ENCODE measurements around the gene TXN.
A peak's percentile ranks its signal among the peaks of the same experiment; 100 is the strongest.

The TXN gene

DNA sequence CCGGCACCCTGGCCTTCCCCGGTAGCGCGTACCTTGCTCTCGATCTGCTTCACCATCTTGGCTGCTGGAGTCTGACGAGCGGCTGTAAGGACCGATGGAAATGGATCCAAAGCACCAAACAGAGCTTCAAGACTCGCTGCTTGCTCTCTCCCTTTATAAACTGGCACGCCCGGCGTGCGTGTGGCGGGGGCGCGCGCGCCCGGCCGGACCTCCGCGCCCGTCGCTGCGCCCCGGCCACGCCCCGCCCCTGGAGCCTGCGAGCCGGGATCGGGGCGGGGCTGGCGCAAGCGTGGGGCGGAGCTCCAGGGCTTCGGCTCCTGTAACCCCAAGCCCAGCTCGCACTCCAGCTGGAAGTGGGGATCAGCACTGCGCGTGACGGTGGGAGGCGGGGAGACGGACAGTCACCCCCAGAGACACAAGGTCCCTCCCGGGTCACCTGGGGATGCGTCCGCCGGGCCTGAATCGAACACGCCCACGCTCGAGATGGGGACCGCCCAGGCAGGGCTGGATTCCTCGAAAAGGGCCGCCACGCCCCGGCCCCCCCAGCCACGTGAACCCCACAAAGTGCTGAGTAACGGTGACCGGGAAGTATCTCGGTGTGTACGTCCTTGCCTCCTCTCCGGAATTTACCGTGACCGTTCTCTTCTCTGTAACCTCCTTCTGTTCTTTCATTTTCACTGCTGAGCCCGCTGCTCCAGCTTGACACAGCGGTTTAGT is at the start of gene TXN:
Gene TXN, minus strand, starts transcription at position 128 of the 717 bp plus-strand sequence. Its CDS starts 72 bp downstream, at position 56.
- H3K4me1 ChIP-seq (ENCODE audit: control insufficient read depth, insufficient read depth, low read length), result peaks cover 2% of the 10 kb centered on the region
- H3K36me3 ChIP-seq (ENCODE audit: control insufficient read depth, insufficient read depth, low read length), result no peaks in the 10 kb centered on the region
- H3K27ac ChIP-seq (ENCODE audit: low read length), result no peak within 1 kb of the TSS
- DNase-seq (ENCODE audit: low read depth, low spot score), result peak; percentile 43
- no peaks in the 10 kb centered on the region for H3K27me3 ChIP-seq (ENCODE audit: control insufficient read depth, insufficient read depth, low read length)
- WGBS (ENCODE audit: insufficient coverage, insufficient read length), result no CpG with 5 or more reads among the region's 65 CpGs
- peak within 1 kb of the TSS; percentile 98 for H3K4me3 ChIP-seq (ENCODE audit: low read length)
- no peaks in the 10 kb centered on the region for H3K9me3 ChIP-seq (ENCODE audit: control insufficient read depth, insufficient read depth, low read length)

- H3K4me1 ChIP-seq (ENCODE audit: control insufficient read depth, insufficient read depth, low read length), result no peaks in the 10 kb centered on the region; the same call in 1 of the 2 replicates
- WGBS (ENCODE audit: insufficient coverage, insufficient read length), result no CpG with 5 or more reads among the region's 1 CpG
- no peak overlapping the region for H3K27ac ChIP-seq (ENCODE audit: low read length)
- H3K4me3 ChIP-seq (ENCODE audit: low read length), result no peak overlapping the region
- H3K9me3 ChIP-seq (ENCODE audit: control insufficient read depth, insufficient read depth, low read length), result no peaks in the 10 kb centered on the region
- H3K27me3 ChIP-seq (ENCODE audit: control insufficient read depth, insufficient read depth, low read length), result no peaks in the 10 kb centered on the region
- H3K36me3 ChIP-seq (ENCODE audit: control insufficient read depth, insufficient read depth, low read length), result no peaks in the 10 kb centered on the region
- no peak for DNase-seq (ENCODE audit: low read depth, low spot score)
Measured at GRCh38 chr9:110303133-110303532, 46.8 kb upstream of the TXN start.

DNA sequence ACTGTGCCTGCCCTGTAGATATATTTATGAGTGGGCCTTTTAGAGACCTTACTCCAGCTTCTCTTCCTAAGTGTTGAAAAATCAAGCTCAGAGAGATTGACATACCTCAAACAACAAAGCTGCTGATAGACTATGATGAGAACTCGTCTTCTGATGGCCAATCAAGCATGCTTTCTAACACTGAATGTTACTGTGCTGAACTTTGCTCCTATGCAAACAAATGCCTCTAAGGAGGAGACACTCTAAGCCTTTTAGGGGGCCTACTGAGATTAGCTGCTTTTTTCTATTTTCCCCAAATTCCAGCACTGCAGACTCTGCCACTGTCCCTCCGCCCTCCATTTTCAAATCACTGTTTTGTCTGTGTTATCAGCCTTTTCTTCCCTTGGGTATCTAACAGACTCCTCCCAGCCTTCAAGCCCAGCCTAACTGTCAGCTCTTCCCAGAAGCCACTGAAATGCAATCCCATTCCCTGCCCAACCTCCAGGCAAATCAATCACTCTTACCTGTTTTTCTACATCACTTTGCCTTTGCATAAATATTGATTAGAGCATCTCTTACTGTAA is 41.8 kb upstream of the TXN start:
- Histone ChIP-seq H3K27me3 (ENCODE audit: control insufficient read depth, insufficient read depth, low read length) (no peaks in the 10 kb centered on the region), H3K4me1 (ENCODE audit: control insufficient read depth, insufficient read depth, low read length) (no peaks in the 10 kb centered on the region), H3K36me3 (ENCODE audit: control insufficient read depth, insufficient read depth, low read length) (no peaks in the 10 kb centered on the region), H3K4me3 (ENCODE audit: low read length) (no peak overlapping the region), H3K27ac (ENCODE audit: low read length) (no peak overlapping the region), H3K9me3 (ENCODE audit: control insufficient read depth, insufficient read depth, low read length) (no peaks in the 10 kb centered on the region)
- DNase-seq (ENCODE audit: low read depth, low spot score), result no peak
- WGBS (ENCODE audit: insufficient coverage, insufficient read length), result no CpG with 5 or more reads among the region's 2 CpGs

DNA sequence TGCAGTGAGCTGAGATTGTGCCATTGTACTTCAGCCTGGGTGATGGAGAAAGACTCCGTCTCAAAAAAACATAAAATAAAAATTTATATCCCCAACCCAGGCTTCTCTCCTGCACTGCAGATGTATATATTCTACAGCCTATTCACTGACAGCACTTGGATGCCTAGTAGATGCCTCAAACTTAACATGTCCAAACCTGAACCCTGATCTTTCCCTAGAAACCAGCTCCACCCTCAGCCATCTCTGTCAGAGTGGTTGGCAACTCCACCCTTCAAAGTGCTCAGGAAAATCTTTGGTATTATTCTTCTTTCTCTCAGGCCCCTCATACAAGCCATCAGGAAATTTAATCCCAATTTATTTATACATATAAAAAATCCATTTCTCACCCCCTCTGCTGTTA is 36.9 kb upstream of the TXN start:
- DNase-seq (ENCODE audit: low read depth, low spot score), result no peak
- H3K4me1 ChIP-seq (ENCODE audit: control insufficient read depth, insufficient read depth, low read length), result 0 out of 2 replicates have a peak, but pooled peaks cover 2% of the 10 kb centered on the region
- no peak overlapping the region for H3K4me3 ChIP-seq (ENCODE audit: low read length)
- no peaks in the 10 kb centered on the region for H3K9me3 ChIP-seq (ENCODE audit: control insufficient read depth, insufficient read depth, low read length)
- H3K36me3 ChIP-seq (ENCODE audit: control insufficient read depth, insufficient read depth, low read length), result no peaks in the 10 kb centered on the region
- WGBS (ENCODE audit: insufficient coverage, insufficient read length), result no CpG with 5 or more reads among the region's 1 CpG
- no peaks in the 10 kb centered on the region for H3K27me3 ChIP-seq (ENCODE audit: control insufficient read depth, insufficient read depth, low read length)
- no peak overlapping the region for H3K27ac ChIP-seq (ENCODE audit: low read length)

GRCh38 chr9:110291921-110292557 is 35.7 kb upstream of the TXN start:
- no peak overlapping the region for H3K4me3 ChIP-seq (ENCODE audit: low read length)
- WGBS (ENCODE audit: insufficient coverage, insufficient read length), result no CpG with 5 or more reads among the region's 28 CpGs
- no peak for DNase-seq (ENCODE audit: low read depth, low spot score)
- 0 out of 2 replicates have a peak, but pooled peaks cover 2% of the 10 kb centered on the region for H3K4me1 ChIP-seq (ENCODE audit: control insufficient read depth, insufficient read depth, low read length)
- no peaks in the 10 kb centered on the region for H3K36me3 ChIP-seq (ENCODE audit: control insufficient read depth, insufficient read depth, low read length)
- H3K27me3 ChIP-seq (ENCODE audit: control insufficient read depth, insufficient read depth, low read length), result no peaks in the 10 kb centered on the region
- H3K9me3 ChIP-seq (ENCODE audit: control insufficient read depth, insufficient read depth, low read length), result no peaks in the 10 kb centered on the region
- no peak overlapping the region for H3K27ac ChIP-seq (ENCODE audit: low read length)

- H3K9me3 ChIP-seq (ENCODE audit: control insufficient read depth, insufficient read depth, low read length), result no peaks in the 10 kb centered on the region
- no CpG with 5 or more reads among the region's 1 CpG for WGBS (ENCODE audit: insufficient coverage, insufficient read length)
- no peak overlapping the region for H3K4me3 ChIP-seq (ENCODE audit: low read length)
- no peaks in the 10 kb centered on the region for H3K27me3 ChIP-seq (ENCODE audit: control insufficient read depth, insufficient read depth, low read length)
- no peaks in the 10 kb centered on the region for H3K36me3 ChIP-seq (ENCODE audit: control insufficient read depth, insufficient read depth, low read length)
- H3K4me1 ChIP-seq (ENCODE audit: control insufficient read depth, insufficient read depth, low read length), result 0 out of 2 replicates have a peak, but pooled peaks cover 2% of the 10 kb centered on the region
- no peak for DNase-seq (ENCODE audit: low read depth, low spot score)
- no peak overlapping the region for H3K27ac ChIP-seq (ENCODE audit: low read length)
Measured at GRCh38 chr9:110290001-110290400, 33.7 kb upstream of the TXN start.

GRCh38 chr9:110288503-110288902 is 32.2 kb upstream of the TXN start:
- no peaks in the 10 kb centered on the region for H3K27me3 ChIP-seq (ENCODE audit: control insufficient read depth, insufficient read depth, low read length)
- no peak overlapping the region for H3K27ac ChIP-seq (ENCODE audit: low read length)
- 0 out of 2 replicates have a peak, but pooled peaks cover 2% of the 10 kb centered on the region for H3K4me1 ChIP-seq (ENCODE audit: control insufficient read depth, insufficient read depth, low read length)
- WGBS (ENCODE audit: insufficient coverage, insufficient read length), result no CpG with 5 or more reads among the region's 4 CpGs
- H3K4me3 ChIP-seq (ENCODE audit: low read length), result no peak overlapping the region
- DNase-seq (ENCODE audit: low read depth, low spot score), result no peak
- H3K36me3 ChIP-seq (ENCODE audit: control insufficient read depth, insufficient read depth, low read length), result no peaks in the 10 kb centered on the region
- H3K9me3 ChIP-seq (ENCODE audit: control insufficient read depth, insufficient read depth, low read length), result no peaks in the 10 kb centered on the region

GRCh38 chr9:110287289-110287680 is 31.0 kb upstream of the TXN start:
- Histone ChIP-seq H3K4me1 (ENCODE audit: control insufficient read depth, insufficient read depth, low read length) (0 out of 2 replicates have a peak, but pooled peaks cover 2% of the 10 kb centered on the region), H3K27me3 (ENCODE audit: control insufficient read depth, insufficient read depth, low read length) (no peaks in the 10 kb centered on the region), H3K9me3 (ENCODE audit: control insufficient read depth, insufficient read depth, low read length) (no peaks in the 10 kb centered on the region), H3K27ac (ENCODE audit: low read length) (no peak overlapping the region), H3K36me3 (ENCODE audit: control insufficient read depth, insufficient read depth, low read length) (no peaks in the 10 kb centered on the region), H3K4me3 (ENCODE audit: low read length) (no peak overlapping the region)
- no peak for DNase-seq (ENCODE audit: low read depth, low spot score)
- no CpG with 5 or more reads among the region's 6 CpGs for WGBS (ENCODE audit: insufficient coverage, insufficient read length)

- WGBS (ENCODE audit: insufficient coverage, insufficient read length), result no CpG with 5 or more reads among the region's 6 CpGs
- H3K4me3 ChIP-seq (ENCODE audit: low read length), result no peak overlapping the region
- no peaks in the 10 kb centered on the region for H3K9me3 ChIP-seq (ENCODE audit: control insufficient read depth, insufficient read depth, low read length)
- H3K27me3 ChIP-seq (ENCODE audit: control insufficient read depth, insufficient read depth, low read length), result no peaks in the 10 kb centered on the region
- H3K36me3 ChIP-seq (ENCODE audit: control insufficient read depth, insufficient read depth, low read length), result no peaks in the 10 kb centered on the region
- H3K27ac ChIP-seq (ENCODE audit: low read length), result no peak overlapping the region
- no peaks in the 10 kb centered on the region for H3K4me1 ChIP-seq (ENCODE audit: control insufficient read depth, insufficient read depth, low read length)
- DNase-seq (ENCODE audit: low read depth, low spot score), result no peak
Measured at GRCh38 chr9:110284211-110284844, 28.0 kb upstream of the TXN start.

- no peaks in the 10 kb centered on the region for H3K36me3 ChIP-seq (ENCODE audit: control insufficient read depth, insufficient read depth, low read length)
- H3K27me3 ChIP-seq (ENCODE audit: control insufficient read depth, insufficient read depth, low read length), result no peaks in the 10 kb centered on the region
- no CpG with 5 or more reads among the region's 1 CpG for WGBS (ENCODE audit: insufficient coverage, insufficient read length)
- H3K4me3 ChIP-seq (ENCODE audit: low read length), result no peak overlapping the region
- no peak overlapping the region for H3K27ac ChIP-seq (ENCODE audit: low read length)
- no peak for DNase-seq (ENCODE audit: low read depth, low spot score)
- H3K9me3 ChIP-seq (ENCODE audit: control insufficient read depth, insufficient read depth, low read length), result no peaks in the 10 kb centered on the region
- no peaks in the 10 kb centered on the region for H3K4me1 ChIP-seq (ENCODE audit: control insufficient read depth, insufficient read depth, low read length)
Measured at GRCh38 chr9:110283751-110284150, 27.4 kb upstream of the TXN start.
